Astrocyte (in vitro differentiated cells and primary cell): ENCODE results near the gene ITPK1. TPM values are rescaled to one million over a fixed set of nuclear protein-coding genes. Genes with fewer than 3 reads are reported as not detected.

Experiments
- DNase-seq: peaks from one replicate; pipeline ENCODE4 v3.0.0-alpha.2; 2010; ENCODE audit warnings: low read depth
- FAIRE-seq: peaks from 2 replicates; lab custom pipeline; 2011; peaks lifted over from hg19 to GRCh38; lab: Jason Lieb, UNC
- H2AFZ ChIP-seq: 2 replicates; pipeline ENCODE4 v1.6.0; 2012; ENCODE audit warnings: low read depth, low read length, inconsistent platforms
- H3K27ac ChIP-seq: 2 replicates; pipeline ENCODE4 v1.5.1; 2011; ENCODE audit warnings: low read depth, low read length, inconsistent platforms
- H3K27me3 ChIP-seq: 2 replicates; pipeline ENCODE4 v1.6.0; 2011; ENCODE audit warnings: low read length, inconsistent platforms; ENCODE audit not compliant: insufficient read depth
- H3K36me3 ChIP-seq: 2 replicates; pipeline ENCODE4 v1.5.1; 2011; ENCODE audit warnings: low read length, inconsistent platforms; ENCODE audit not compliant: insufficient read depth
- H3K4me1 ChIP-seq: 2 replicates; pipeline ENCODE4 v1.5.1; 2011; ENCODE audit warnings: low read length, inconsistent platforms; ENCODE audit not compliant: insufficient read depth
- H3K4me2 ChIP-seq: 2 replicates; pipeline ENCODE4 v1.6.0; 2012; ENCODE audit warnings: low read length, inconsistent platforms
- H3K4me3 ChIP-seq: 2 replicates; pipeline ENCODE4 v1.5.1; 2011; ENCODE audit warnings: low read depth, mild to moderate bottlenecking, low read length, inconsistent platforms; ENCODE audit not compliant: insufficient read depth
- H3K79me2 ChIP-seq: 2 replicates; pipeline ENCODE4 v1.6.0; 2012; ENCODE audit warnings: mild to moderate bottlenecking, low read length, inconsistent platforms; ENCODE audit not compliant: insufficient read depth
- H3K9ac ChIP-seq: 2 replicates; pipeline ENCODE4 v1.6.0; 2012; ENCODE audit warnings: mild to moderate bottlenecking, low read length, inconsistent platforms
- H3K9me3 ChIP-seq: 2 replicates; pipeline ENCODE4 v1.5.1; 2012; ENCODE audit warnings: low read depth, mild to moderate bottlenecking, low read length, inconsistent platforms; ENCODE audit not compliant: insufficient read depth
- H4K20me1 ChIP-seq: 2 replicates; pipeline ENCODE4 v1.6.0; 2012; ENCODE audit warnings: low read length, inconsistent platforms; ENCODE audit not compliant: insufficient read depth
- H3K27ac Mint-ChIP-seq: one replicate; pipeline ENCODE4 v1.8.0; 2021; ENCODE audit warnings: mild to moderate bottlenecking, mixed read lengths; ENCODE audit not compliant: unreplicated experiment
- H3K27me3 Mint-ChIP-seq: one replicate; pipeline ENCODE4 v1.8.0; 2021; ENCODE audit warnings: low read depth, mixed read lengths; ENCODE audit not compliant: unreplicated experiment
- H3K36me3 Mint-ChIP-seq: one replicate; pipeline ENCODE4 v1.8.0; 2021; ENCODE audit warnings: low read depth, mixed read lengths; ENCODE audit not compliant: unreplicated experiment
- H3K4me1 Mint-ChIP-seq: one replicate; pipeline ENCODE4 v1.8.0; 2021; ENCODE audit warnings: low read depth, mixed read lengths; ENCODE audit not compliant: unreplicated experiment
- H3K4me3 Mint-ChIP-seq: one replicate; pipeline ENCODE4 v1.8.0; 2021; ENCODE audit warnings: mild to moderate bottlenecking, moderate library complexity, mixed read lengths; ENCODE audit not compliant: unreplicated experiment
- H3K9me3 Mint-ChIP-seq: one replicate; pipeline ENCODE4 v1.8.0; 2021; ENCODE audit warnings: mild to moderate bottlenecking, mixed read lengths; ENCODE audit not compliant: unreplicated experiment
- EZH2 ChIP-seq: IDR thresholded peaks from 2 replicates; pipeline ENCODE4 v1.6.1; 2012; ENCODE audit warnings: mild to moderate bottlenecking, low read length, inconsistent platforms; ENCODE audit not compliant: insufficient read depth
- total RNA-seq: library from RNA; stranded (reverse); gene quantifications from 2 replicates; pipeline ENCODE4 v1.2.1, GENCODE V29; 2021
- TF ChIP-seq, protein P1 (sequence below): IDR thresholded peaks from 2 replicates; pipeline ENCODE4 v1.5.1; 2011; ENCODE audit warnings: low read depth, mild to moderate bottlenecking, inconsistent platforms, low read length, moderate library complexity; ENCODE audit not compliant: insufficient read depth

Gene ITPK1
- total RNA-seq, 1 donor from 2014 or later = 13.0 TPM

DNA sequence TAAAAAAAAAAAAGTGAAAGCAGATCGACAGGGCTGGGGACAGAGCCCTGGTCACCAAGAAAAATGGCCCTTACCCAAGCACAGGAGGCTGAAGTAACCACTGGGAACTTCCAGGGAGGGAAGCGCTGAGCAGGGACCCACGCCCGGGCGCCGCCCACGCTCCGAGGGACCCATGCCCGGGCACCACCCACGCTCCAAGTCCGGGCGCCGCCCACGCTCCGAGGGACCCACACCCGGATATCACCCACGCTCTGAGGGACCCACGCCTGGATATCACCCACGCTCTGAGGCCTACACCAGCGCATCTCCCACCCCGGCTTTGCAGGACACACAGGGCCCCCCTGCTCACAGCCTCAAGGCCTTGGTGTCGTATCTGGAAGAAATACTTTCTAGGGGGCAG is 167.1 kb downstream of the ITPK1 start:
- Mint-ChIP-seq H3K27me3 (peaks cover 39% of the 10 kb centered on the region), H3K9me3 (peaks cover 2% of the 10 kb centered on the region), H3K4me3 (no peak overlapping the region), H3K4me1 (peaks cover 5% of the 10 kb centered on the region), H3K27ac (no peak overlapping the region), H3K36me3 (no peaks in the 10 kb centered on the region)
- no peaks in the 10 kb centered on the region for H3K9me3 ChIP-seq
- H3K4me2 ChIP-seq = no peak overlapping the region
- H3K36me3 ChIP-seq = peaks cover 2% of the 10 kb centered on the region
- TF ChIP-seq, protein P1, sequence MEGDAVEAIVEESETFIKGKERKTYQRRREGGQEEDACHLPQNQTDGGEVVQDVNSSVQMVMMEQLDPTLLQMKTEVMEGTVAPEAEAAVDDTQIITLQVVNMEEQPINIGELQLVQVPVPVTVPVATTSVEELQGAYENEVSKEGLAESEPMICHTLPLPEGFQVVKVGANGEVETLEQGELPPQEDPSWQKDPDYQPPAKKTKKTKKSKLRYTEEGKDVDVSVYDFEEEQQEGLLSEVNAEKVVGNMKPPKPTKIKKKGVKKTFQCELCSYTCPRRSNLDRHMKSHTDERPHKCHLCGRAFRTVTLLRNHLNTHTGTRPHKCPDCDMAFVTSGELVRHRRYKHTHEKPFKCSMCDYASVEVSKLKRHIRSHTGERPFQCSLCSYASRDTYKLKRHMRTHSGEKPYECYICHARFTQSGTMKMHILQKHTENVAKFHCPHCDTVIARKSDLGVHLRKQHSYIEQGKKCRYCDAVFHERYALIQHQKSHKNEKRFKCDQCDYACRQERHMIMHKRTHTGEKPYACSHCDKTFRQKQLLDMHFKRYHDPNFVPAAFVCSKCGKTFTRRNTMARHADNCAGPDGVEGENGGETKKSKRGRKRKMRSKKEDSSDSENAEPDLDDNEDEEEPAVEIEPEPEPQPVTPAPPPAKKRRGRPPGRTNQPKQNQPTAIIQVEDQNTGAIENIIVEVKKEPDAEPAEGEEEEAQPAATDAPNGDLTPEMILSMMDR = no peak
- no peak for TF ChIP-seq EZH2
- H4K20me1 ChIP-seq = peaks cover 20% of the 10 kb centered on the region
- FAIRE-seq (no peak), DNase-seq (no peak)
- no peak overlapping the region for H2AFZ ChIP-seq
- H3K27ac ChIP-seq = no peak overlapping the region
- no peak overlapping the region for H3K9ac ChIP-seq
- no peak overlapping the region for H3K4me3 ChIP-seq
- H3K4me1 ChIP-seq = peaks cover 4% of the 10 kb centered on the region
- H3K79me2 ChIP-seq = no peaks in the 10 kb centered on the region
- peaks cover 3% of the 10 kb centered on the region for H3K27me3 ChIP-seq

DNA sequence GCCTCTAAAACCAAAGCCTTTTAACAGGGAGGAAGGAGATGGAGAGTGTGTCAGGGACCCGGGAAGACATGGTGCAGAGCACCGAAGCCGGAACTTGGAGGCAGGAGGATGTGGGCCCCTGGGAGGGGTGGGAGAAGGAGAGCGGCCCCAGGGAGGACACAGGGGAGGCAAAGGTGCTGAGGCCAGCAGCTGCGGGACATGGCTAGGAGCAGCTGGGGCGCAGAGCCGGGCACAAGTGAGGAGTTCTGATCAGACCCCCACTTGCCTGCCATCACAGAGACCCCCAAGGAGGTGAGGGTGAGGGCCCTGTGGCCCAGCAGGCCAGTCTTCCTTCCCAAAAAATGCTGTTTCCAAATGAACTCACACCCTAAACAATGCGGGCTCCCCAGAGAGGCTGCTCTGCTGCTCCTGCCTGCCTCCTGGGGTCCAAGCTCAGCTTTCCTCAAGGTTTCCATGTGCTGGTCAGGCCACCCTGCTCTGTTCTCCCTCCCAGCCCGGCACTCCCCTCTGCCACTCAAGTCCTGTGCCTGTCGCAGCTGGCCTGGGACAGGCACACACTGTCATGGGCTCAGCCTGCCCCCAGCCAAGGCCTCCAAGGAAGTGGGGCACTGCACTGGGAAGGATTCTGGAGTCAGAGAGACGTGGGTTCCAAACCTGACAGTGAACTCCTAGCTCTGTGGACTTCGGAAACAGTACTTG is 168.7 kb downstream of the ITPK1 start:
- peaks cover 2% of the 10 kb centered on the region for H3K9me3 Mint-ChIP-seq
- Histone ChIP-seq H3K4me3 (no peak overlapping the region), H3K4me1 (peaks cover 4% of the 10 kb centered on the region), H3K4me2 (no peak overlapping the region), H3K27me3 (peaks cover 3% of the 10 kb centered on the region), H3K36me3 (peaks cover 2% of the 10 kb centered on the region), H3K9me3 (no peaks in the 10 kb centered on the region), H3K9ac (no peak overlapping the region), H3K79me2 (no peaks in the 10 kb centered on the region), H2AFZ (no peak overlapping the region), H3K27ac (no peak overlapping the region), H4K20me1 (peaks cover 13% of the 10 kb centered on the region)
- peaks cover 5% of the 10 kb centered on the region for H3K4me1 Mint-ChIP-seq
- peak overlapping the region; percentile 75 for H3K27ac Mint-ChIP-seq
- DNase-seq (no peak), FAIRE-seq (no peak)
- no peaks in the 10 kb centered on the region for H3K36me3 Mint-ChIP-seq
- TF ChIP-seq, protein P1 = no peak
- no peak for TF ChIP-seq EZH2
- no peak overlapping the region for H3K4me3 Mint-ChIP-seq
- peaks cover 30% of the 10 kb centered on the region for H3K27me3 Mint-ChIP-seq
